ENCODE measurements around the gene RNF43. TPM values are rescaled to one million over a fixed set of nuclear protein-coding genes. Genes with fewer than 3 reads are reported as not detected.

Gene RNF43
- total RNA-seq, 1 experiment from 2014 or later = 0.42 TPM

- no peak overlapping the region for H2BK120ac ChIP-seq (ENCODE audit: low read depth, low read length, poor library complexity, severe bottlenecking)
- H4K8ac ChIP-seq (replicated peaks; ENCODE audit: insufficient read length, low read depth, low read length) = no peak overlapping the region
- no peak for DNase-seq
- no peaks in the 10 kb centered on the region for H3K27me3 ChIP-seq (ENCODE audit: insufficient read depth, low read length)
- H3K9ac ChIP-seq (ENCODE audit: extremely low read depth, insufficient read length, low read length) = no peak overlapping the region
- no peak overlapping the region for H3K27ac ChIP-seq (ENCODE audit: insufficient read length, low read depth, low read length)
- peaks cover 4% of the 10 kb centered on the region; the same call in 1 of the 2 replicates for H3K27me3 Mint-ChIP-seq (ENCODE audit: low read depth)
- H2BK12ac ChIP-seq (ENCODE audit: insufficient read length, low read depth, low read length) = no peak overlapping the region
- H3K9me3 ChIP-seq (ENCODE audit: control insufficient read depth, low read depth, low read length) = no peaks in the 10 kb centered on the region
- H4K20me1 ChIP-seq (ENCODE audit: control insufficient read depth, insufficient read depth, insufficient read length) = no peaks in the 10 kb centered on the region
- H3K23me2 ChIP-seq (ENCODE audit: insufficient read length, low read depth, low read length, poor library complexity, severe bottlenecking) = no peaks in the 10 kb centered on the region
- H3K9me3 Mint-ChIP-seq = no peaks in the 10 kb centered on the region
- H3K36me3 Mint-ChIP-seq (ENCODE audit: insufficient read depth in 1 of 3, low read depth in 3 of 3) = no peaks in the 10 kb centered on the region
- peaks cover 11% of the 10 kb centered on the region; the same call in 1 of the 2 replicates for H3K4me1 ChIP-seq (ENCODE audit: insufficient read depth, low read length)
- no peak overlapping the region for H2BK15ac ChIP-seq (ENCODE audit: low read depth, low read length)
- WGBS (ENCODE audit: extremely low coverage, insufficient read length, low lambda C conversion rate) = no CpG with 5 or more reads among the region's 5 CpGs
- H3K27ac Mint-ChIP-seq = no peak overlapping the region
- no peak overlapping the region for H3K4me3 Mint-ChIP-seq
- H4K91ac ChIP-seq (ENCODE audit: insufficient read length, low read depth, low read length) = no peak overlapping the region
- H3K56ac ChIP-seq (ENCODE audit: insufficient read length, low read depth, low read length) = no peak overlapping the region
- no peak overlapping the region for H2AFZ ChIP-seq (ENCODE audit: low read length)
- H3K4me2 ChIP-seq (ENCODE audit: insufficient read depth, insufficient read length, low read length) = no peak overlapping the region
- no peak overlapping the region for H2BK5ac ChIP-seq (ENCODE audit: insufficient read length, low read length)
- no peaks in the 10 kb centered on the region for H3K79me2 ChIP-seq (ENCODE audit: insufficient read depth, low read length)
- H3K23ac ChIP-seq (ENCODE audit: insufficient read length, low read depth, low read length) = no peak overlapping the region
- no peak overlapping the region for H3T11ph ChIP-seq (ENCODE audit: low read length)
- H2BK20ac ChIP-seq (ENCODE audit: low read depth, low read length, poor library complexity, severe bottlenecking) = no peak overlapping the region
- no peak overlapping the region for H3K14ac ChIP-seq (ENCODE audit: insufficient read depth, low read length)
- no peak overlapping the region for H2AK5ac ChIP-seq (ENCODE audit: insufficient read length, low read length)
- no peaks in the 10 kb centered on the region for H3K79me1 ChIP-seq (ENCODE audit: insufficient read depth, low read depth, low read length, poor library complexity, severe bottlenecking)
- no peak overlapping the region for H3K4ac ChIP-seq (ENCODE audit: low read depth, low read length)
- H4K5ac ChIP-seq (ENCODE audit: insufficient read length, low read depth, low read length) = no peak overlapping the region
- H3K4me1 Mint-ChIP-seq = peaks cover 33 to 35% of the 10 kb centered on the region in 2 experiments
- no peak overlapping the region for H3K18ac ChIP-seq (ENCODE audit: insufficient read length, low read depth, low read length)
- TF ChIP-seq, protein P1, sequence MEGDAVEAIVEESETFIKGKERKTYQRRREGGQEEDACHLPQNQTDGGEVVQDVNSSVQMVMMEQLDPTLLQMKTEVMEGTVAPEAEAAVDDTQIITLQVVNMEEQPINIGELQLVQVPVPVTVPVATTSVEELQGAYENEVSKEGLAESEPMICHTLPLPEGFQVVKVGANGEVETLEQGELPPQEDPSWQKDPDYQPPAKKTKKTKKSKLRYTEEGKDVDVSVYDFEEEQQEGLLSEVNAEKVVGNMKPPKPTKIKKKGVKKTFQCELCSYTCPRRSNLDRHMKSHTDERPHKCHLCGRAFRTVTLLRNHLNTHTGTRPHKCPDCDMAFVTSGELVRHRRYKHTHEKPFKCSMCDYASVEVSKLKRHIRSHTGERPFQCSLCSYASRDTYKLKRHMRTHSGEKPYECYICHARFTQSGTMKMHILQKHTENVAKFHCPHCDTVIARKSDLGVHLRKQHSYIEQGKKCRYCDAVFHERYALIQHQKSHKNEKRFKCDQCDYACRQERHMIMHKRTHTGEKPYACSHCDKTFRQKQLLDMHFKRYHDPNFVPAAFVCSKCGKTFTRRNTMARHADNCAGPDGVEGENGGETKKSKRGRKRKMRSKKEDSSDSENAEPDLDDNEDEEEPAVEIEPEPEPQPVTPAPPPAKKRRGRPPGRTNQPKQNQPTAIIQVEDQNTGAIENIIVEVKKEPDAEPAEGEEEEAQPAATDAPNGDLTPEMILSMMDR (conservative IDR thresholded peaks at IDR 0.05) = no peak
Measured at GRCh38 chr17:58380207-58381123, 36.9 kb downstream of the RNF43 start.
